Skeletal muscle cell (primary cell): ENCODE data around the gene PARP1.
A peak's percentile ranks its signal among the peaks of the same experiment; 100 is the strongest.

Experiments used
- DNase-seq: peaks from one replicate; pipeline ENCODE4 v3.0.0-alpha.2; 2010; ENCODE audit warnings: low read depth
- H3K4me3 ChIP-seq: 2 replicates; pipeline ENCODE4 v1.5.1; 2011; ENCODE audit warnings: low read depth, mild to moderate bottlenecking, control low read depth, low read length, moderate library complexity

PARP1 gene

DNA sequence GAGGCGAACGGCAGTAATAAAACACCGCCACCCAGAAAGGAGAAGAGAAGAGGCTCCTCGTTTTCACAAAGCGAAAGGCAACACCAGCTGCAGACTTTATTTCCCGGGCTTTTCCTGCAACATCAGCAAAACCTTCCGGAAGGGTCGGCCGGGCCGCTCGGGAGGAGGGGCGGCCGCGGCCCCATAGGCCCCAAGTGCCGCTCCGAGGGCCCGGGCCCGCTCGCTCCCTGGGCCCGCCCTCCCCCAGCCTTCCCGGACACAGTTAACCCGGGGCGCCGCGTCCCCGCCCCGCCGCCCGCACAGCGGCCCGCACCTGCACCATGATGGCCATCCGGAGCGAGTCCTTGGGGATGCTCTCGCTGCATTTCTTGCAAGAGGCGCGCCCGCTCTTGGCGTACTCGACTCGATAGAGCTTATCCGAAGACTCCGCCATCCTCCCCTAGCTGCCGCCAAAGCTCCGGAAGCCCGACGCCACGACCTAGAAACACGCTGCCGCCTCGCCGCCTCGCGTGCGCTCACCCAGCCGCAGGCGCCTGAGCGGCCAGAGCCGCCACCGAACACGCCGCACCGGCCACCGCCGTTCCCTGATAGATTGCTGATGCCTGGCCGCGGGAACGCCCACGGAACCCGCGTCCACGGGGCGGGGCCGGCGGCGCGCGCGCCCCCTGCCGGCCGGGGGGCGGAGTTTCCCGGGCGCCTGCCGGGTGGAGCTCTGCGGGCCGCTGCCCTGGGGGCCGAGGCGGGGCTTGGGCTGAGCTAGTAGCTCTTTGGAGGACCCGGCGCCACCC, at the start of gene PARP1:
TSS of gene PARP1 (minus strand) at position 597 of the 788 bp plus-strand sequence. CDS start at position 433, 164 bp downstream.
- H3K4me3 ChIP-seq: peak within 1 kb of the TSS; percentile 79
- no peak for DNase-seq

DNA sequence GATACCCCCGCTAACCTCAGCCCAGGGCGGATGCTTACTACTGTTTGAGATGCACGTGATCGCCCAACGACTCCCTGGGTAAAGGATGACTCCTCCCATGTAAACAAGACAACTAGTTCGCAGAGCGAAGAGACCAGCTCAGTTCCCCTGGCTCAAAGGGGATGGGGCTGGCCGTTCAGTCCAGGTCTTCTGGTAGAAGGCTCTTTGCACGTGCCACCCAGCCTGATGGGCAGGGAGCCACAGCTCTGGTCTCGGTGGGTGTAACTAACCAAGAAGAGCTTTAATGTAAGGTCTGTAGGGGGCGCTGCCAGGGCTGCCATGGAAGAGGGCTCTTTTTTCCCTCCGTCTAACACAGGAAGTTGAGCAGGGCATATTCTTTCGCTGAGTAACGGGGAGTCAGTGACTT, 49.4 kb upstream of the PARP1 start:
- no peak overlapping the region for H3K4me3 ChIP-seq
- no peak for DNase-seq

DNA sequence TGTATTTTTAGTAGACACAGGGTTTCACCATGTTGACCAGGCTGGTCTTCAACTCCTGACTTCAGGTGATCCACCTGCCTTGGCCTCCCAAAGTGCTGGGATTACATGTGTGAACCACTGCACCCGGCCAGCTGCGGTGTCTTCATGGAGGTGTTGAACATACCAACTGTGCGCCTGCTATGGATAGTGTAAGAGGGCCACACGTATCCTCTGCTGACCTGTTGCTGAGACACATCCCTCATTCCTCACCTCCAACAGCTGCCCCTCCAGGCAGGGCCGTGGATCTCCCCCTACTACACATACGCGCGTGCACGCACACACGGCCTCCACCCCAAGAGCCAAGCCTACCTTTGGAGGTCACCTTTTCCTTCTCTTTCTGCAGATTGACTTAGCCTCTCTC, 48.0 kb upstream of the PARP1 start:
- H3K4me3 ChIP-seq: no peak overlapping the region
- DNase-seq: no peak

DNA sequence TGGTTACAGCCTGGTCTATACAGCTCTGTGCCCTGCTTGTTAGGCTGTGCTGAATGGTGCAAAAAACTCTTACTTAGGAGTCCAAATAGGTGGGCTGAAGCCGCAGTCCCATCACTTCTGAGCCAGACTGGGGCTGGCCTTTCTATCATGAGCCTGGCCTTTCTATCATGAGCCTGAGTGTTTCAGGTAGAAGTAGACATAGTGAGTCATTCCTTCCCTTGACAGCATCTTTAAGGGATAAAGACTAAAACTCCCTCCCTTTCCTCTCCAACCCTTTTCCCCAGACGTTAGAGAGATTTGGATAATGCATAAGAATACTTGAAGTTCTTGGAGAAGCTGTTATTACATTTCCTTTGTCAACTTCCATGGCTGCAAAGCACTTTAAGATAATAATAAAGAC, 46.5 kb upstream of the PARP1 start:
- DNase-seq: no peak

DNA sequence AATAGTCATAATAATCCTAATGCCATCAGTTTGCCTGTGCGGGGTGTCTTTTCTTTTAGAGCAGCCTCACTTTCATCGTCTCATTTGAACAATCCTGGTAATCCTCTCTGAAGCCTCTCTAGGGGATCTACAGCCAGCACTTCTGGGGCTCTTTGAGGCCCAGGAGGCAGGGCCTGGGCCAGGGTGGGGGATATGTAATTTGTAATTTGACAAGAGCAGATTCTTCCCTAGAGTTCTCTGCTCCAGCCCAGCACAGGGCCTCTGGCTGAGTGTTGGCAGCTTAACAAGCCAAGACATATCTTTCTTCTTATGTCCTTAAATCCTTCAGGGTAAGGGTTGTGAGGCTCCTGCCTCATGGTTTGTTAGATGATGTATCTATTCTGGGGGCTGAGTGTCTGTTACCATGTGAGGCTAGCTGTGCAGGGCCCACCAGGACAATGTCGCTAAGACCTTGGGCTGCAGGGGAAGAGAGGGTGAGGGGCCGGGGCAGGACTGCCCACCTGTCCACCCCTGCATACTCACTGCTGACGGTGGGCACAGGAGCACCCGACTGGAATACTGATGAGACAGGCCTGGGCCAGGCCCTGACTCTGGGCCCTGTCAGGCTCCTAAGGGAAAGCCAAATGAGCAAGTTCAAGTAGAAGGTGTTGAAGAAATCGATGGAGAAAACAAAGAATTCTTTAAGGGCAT, 45.3 kb upstream of the PARP1 start:
- no peak overlapping the region for H3K4me3 ChIP-seq
- DNase-seq: no peak

More for the DNA sequence above, 46.5 kb upstream of the PARP1 start:
- no peak overlapping the region for H3K4me3 ChIP-seq

DNA sequence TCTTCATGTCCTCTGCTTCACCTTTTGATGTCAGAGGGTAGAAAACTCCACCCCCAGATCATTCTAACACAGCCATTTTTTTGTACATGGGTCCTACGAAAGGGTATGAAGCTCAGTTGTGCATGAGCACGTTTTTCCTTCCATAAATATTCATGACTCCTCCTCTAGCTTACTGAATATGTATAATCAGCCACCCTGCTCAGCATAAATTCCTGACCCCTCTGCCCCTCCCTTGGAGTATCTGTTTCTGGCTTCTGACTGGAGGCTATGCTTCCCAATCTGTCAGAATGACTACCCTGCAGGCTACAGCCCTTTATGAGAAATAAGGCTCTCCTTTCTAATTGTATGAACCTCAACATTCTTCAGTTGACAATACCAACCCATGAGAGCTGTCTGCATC, 42.8 kb upstream of the PARP1 start:
- DNase-seq: no peak
- no peak overlapping the region for H3K4me3 ChIP-seq

DNA sequence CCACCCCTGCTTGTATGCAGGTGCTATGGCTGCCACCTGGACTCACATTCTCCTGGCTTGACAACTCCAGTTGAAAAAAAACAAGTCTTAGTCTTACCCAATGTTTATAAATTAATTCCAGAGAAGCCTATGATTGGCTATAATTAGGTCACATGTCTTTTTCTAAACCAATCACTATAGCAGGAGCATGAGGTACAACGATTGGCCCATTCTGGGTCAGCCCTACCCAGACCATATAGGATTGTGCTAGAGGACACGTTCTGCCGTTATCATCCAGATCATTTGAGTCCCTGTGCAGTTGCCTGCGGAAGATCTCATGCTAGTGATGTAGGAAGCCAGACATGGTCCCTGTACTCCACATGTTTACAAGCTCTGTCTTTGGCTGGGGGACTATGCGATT, 41.9 kb upstream of the PARP1 start:
- no peak for DNase-seq
- H3K4me3 ChIP-seq: no peak overlapping the region

DNA sequence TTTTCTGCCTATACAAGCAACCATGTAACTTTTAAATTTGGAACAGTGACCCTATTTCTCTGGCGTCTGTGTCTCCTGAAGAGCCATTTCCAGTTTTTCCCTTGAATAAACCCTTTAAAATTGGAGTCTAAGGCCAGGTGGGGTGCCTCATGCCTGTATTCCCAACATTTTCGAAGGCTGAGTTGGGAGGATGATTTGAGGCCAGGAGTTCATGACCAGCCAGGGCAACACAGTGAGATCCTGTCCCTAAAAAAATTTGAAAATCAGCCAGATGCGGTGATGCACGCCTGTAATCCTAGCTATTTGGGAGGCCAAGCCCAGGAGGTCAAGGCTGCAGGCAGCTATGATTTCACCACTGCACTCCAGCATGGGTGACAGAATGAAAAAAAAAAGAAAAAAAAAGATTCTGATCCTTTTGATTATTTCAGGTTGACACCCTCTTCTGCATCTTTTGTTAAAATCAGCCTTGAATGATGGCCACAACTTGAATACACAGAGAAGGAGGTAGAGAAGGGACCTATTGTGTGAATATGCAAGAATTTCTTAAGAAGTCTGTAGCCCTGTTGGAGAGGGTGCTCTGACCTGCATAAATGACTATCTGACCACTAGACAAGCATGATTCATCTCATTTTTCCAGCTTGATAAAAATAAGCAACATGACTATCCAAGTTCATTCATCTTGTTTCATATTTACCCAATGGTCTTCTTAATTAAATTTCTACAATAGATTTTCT, 40.2 kb upstream of the PARP1 start:
- no peak for DNase-seq
- no peak overlapping the region for H3K4me3 ChIP-seq

DNA sequence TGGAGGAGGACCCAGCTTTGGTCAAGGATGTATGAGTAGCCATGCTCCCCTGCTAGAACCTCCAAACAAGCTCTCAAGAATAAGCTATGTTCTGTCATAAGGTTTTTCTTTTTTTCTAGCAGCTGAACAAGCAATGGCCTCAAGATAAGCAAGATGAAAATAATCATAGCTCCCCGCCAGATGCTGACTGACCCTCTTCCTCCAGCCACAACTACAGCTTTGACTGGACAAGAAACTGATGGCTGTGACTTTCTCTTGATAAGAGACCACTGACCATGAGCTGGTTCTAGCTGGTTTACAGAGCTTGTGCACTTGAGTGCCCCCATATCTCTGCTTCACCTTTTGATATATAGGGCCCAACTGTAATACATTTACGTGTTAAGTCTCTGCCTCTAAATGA, 38.2 kb upstream of the PARP1 start:
- DNase-seq: no peak
- H3K4me3 ChIP-seq: no peak overlapping the region

DNA sequence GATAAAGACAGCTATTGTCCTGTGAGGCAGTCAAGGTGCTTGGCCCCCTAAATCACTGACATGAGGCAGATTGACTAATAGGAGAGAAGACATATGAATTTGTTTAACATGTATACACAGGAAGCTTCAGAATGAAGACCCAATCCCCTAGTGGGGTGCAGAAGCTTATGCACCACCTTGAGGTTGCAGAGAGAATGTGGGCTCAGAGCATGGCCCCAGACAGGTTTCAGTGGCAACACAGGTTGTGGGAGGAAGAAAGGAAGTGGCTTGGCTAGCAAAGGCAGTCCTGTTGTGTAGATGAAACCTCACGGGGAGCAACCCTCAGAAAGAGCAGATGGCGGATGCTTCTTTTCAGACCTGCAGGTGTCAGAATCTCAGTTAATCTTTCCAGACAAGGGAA, 37.0 kb upstream of the PARP1 start:
- DNase-seq: no peak
- H3K4me3 ChIP-seq: no peak overlapping the region

DNA sequence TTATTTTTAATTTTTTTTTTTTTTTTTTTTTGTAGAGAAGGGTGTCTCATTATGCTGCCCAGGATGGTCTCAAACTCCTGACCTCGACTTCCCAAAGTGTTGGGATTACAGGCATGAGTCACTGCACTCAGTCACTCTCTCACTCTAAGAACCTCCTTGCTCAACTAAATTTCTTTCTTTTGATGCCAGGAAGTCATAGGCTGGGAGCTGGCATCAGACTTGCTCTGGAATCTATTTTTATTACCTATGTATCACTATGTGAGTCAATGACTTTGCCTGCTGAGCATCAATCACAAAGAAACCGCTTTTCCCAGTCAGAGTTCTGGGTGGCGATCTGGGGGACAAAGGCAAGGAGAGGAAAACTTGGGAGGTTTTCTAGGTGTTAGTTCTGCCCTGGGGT, 35.5 kb upstream of the PARP1 start:
- no peak for DNase-seq
- H3K4me3 ChIP-seq: no peak overlapping the region

DNA sequence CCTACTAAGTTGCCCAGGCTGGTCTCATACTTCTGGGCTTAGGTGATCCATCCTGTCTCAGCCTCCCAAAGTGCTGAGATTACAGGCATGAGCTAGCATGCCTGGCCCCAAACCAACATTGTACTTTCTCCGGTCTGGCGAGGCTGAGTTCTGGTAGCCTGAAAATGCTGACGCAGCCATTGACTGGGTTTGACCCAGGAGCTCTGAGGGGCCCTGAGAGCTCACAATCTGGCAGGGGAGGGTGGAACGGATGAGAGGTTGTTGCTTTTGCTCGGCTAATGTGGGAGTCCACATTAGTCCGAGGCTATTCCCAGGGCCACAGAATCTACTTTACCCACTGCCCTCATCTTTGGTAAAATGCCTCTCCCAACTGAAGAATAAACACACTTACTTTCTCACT, 35.1 kb upstream of the PARP1 start:
- no peak overlapping the region for H3K4me3 ChIP-seq
- no peak for DNase-seq

DNA sequence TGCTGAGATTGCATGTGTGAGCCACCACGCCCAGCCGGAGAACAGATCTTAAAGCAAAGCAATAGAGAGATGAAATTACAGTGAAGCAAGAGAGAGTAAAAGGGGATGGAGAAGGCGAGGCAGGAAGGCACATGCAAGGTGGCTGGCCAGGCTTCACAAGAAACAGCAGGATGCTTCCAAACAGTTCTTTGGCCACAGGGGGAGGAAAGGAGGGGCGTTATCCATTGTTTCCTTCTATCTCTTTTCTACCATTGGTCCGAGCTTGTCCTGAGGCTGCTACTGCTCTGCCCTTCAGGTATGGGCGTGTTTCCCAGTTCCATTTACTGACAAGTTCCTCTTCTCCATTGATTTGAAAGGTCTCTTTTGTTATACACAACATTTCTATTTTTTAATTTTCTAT, 33.7 kb upstream of the PARP1 start:
- no peak overlapping the region for H3K4me3 ChIP-seq

DNA sequence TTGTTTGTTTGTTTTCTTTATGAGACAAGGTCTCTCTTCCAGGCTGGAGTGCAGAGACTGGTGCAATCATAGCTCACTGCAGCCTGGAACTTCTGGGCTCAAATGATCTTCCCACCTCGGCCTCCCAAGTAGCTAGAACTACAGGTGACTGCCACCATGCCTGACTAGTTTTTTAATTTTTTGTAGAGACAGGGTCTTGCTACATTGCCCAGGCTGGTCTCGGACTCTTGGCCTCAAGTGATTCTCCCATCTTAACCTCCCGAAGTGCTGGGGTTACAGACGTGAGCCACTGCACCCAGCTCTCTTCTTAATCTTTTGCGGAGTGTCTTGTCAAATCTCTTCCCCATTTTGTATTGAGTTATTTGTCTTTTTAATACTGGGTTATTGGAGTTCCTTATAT, 32.6 kb upstream of the PARP1 start:
- no peak for DNase-seq
- H3K4me3 ChIP-seq: no peak overlapping the region

More for the DNA sequence above, 33.7 kb upstream of the PARP1 start:
- no peak for DNase-seq

DNA sequence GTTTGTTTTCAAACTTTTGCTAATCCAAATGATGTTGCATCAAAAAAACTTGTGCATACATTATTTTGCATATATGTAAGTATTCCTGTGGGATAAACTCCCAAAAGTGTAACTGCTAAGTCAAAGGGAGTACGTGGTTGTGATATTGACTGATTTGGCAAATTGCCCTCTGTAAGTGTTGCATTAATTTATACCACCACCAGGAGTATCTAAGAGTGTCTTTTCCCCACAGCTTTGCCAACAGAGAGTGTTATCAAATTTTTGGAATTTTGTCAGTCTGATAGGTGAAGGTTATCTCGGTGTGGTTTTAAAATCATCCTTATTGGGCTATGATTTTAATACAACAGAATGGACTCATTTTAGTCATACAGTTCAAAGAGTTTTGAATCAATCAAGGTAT, 30.1 kb upstream of the PARP1 start:
- no peak for DNase-seq
- no peak overlapping the region for H3K4me3 ChIP-seq

DNA sequence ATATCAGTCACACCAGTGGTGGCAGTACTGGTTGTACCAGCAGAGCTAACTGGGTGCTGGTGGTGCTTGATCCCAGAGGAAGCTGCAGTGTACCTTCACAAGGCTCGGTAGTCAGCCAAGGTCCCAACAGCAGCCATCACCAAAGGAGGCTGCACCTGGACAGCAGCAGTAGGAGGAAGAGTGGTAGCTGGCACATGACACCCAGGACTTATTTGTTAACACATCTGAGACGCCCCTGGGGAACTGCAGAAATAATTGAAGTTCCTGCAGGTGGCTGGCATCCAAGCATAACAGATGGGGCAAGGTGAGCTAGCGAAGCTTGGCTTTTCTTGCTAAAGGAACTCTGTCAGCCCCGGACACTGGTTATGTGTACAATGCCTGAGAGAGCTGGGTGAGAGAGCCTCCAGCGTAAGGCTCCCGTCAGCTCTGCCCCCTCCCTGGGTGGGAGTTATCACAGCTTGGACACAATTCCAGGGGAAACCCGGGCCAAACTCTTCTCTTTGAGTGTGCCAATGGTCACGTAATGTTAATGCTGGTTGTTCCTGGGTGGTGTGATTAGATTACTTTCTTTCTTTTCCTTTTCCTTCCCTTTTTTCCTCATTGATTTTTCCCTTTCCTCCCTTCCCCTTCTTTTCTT, 29.1 kb upstream of the PARP1 start:
- no peak overlapping the region for H3K4me3 ChIP-seq
- no peak for DNase-seq

DNA sequence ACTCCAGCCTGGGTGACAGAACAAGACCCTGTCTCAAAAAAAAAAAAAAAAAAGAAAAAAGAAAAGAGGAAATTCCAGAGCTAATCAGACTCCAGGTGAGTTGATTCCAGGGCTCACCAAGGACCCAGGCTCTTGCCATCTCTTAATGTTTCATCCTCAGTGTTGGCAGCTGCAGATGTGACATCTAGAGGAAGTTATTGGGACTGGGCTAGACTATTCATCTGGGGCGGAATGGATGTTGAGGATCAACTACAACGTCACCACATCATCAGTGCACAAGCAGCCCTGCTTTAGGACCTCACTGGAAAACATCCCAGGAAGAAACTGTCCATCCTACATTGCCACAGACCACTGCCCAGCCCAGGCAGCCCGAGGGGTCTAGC, 28.6 kb upstream of the PARP1 start:
- DNase-seq: no peak
- no peak overlapping the region for H3K4me3 ChIP-seq

DNA sequence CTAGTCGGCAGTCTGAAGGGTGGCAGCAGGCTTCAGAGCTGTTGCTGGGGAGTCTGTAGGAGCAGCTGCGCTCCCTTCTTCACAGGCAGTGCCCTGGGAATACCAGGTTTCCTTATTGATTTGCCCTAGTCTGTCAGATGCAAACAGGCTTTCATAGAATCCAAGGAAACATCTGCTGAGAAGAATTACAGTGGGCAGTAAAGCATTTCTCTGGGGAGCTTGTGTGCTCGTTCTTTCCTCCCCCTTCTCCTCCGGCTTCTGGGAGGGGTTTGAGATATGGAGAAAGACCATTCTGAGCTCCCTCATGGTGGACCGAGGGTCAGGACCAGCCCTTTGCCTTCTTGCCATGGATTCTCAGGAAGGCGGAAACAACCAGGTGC, 25.4 kb upstream of the PARP1 start:
- DNase-seq: no peak
- no peak overlapping the region for H3K4me3 ChIP-seq

DNA sequence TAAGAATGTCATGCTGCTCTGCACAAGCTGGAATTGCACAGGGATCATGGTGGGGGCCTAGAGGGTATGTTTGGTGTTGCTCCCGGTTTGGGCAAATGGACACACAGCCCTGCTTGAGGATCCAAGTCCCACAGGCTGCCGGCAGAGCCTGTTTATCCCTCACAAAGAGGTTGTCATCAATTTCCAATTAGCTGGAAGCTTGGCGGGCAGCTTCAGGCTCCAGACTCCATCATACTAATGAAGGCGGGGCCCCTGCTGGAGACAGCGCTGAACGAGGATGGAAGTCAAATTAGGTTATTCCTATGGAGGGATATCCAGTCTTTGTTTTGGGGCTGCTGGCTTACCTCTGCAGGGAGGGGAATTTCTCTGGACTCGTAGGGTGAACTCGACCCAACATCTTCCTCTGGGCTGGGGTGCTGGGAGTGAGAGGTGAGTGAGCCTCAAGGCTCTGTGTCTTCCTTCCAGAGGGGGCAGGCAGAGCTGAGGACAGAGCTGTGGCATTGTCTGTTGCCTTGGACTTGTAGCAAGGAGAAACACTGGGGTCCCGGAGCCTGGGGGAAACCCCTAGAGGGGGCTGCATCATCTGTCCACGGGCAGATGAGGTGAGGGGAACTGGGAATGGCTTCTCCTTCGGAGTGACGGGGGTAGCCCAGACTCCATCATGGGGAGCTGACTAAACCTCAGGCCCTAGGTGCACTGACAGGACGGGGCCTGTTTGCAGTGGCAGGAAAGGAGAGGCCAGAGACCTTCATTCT, 24.9 kb upstream of the PARP1 start:
- H3K4me3 ChIP-seq: no peak overlapping the region
- DNase-seq: no peak
